GM12874 (cell line): ENCODE measurements around the gene BEAN1.

Source experiments
- CTCF ChIP-seq: IDR thresholded peaks from 2 replicates; pipeline ENCODE4 v1.5.1; 2011; ENCODE audit warnings: low read depth, mild to moderate bottlenecking, control low read depth, low read length, moderate library complexity; ENCODE audit not compliant: insufficient read depth

BEAN1 gene

GRCh38 chr16:66389256-66390176 is 37.6 kb upstream of the BEAN1 start:
- TF ChIP-seq CTCF: no peak

GRCh38 chr16:66390346-66391108 is 36.6 kb upstream of the BEAN1 start:
- TF ChIP-seq CTCF: no peak

GRCh38 chr16:66391726-66392670 is 35.1 kb upstream of the BEAN1 start:
- TF ChIP-seq CTCF: no peak

GRCh38 chr16:66395806-66396555 is 31.1 kb upstream of the BEAN1 start:
- TF ChIP-seq CTCF: no peak

GRCh38 chr16:66397736-66398433 is 29.2 kb upstream of the BEAN1 start:
- TF ChIP-seq CTCF: no peak

- no peak for TF ChIP-seq CTCF
These were observed 28.1 kb upstream of the BEAN1 start for GRCh38 chr16:66399031-66399430.
